CD4-positive, alpha-beta T cell treated with Interleukin-6 for 4 hours (primary cell): ENCODE measurements around the gene CDHR5.
"Not testable (repeated sequence)": the region's sequence is repeated elsewhere in the genome, so short reads cannot be mapped to it uniquely, and the experiment has no call there.

ENCODE experiments used
- DNase-seq: peaks from one replicate; pipeline ENCODE4 v3.0.0-alpha.2; 2020; ENCODE audit warnings: mixed read lengths

The CDHR5 gene, protein sequence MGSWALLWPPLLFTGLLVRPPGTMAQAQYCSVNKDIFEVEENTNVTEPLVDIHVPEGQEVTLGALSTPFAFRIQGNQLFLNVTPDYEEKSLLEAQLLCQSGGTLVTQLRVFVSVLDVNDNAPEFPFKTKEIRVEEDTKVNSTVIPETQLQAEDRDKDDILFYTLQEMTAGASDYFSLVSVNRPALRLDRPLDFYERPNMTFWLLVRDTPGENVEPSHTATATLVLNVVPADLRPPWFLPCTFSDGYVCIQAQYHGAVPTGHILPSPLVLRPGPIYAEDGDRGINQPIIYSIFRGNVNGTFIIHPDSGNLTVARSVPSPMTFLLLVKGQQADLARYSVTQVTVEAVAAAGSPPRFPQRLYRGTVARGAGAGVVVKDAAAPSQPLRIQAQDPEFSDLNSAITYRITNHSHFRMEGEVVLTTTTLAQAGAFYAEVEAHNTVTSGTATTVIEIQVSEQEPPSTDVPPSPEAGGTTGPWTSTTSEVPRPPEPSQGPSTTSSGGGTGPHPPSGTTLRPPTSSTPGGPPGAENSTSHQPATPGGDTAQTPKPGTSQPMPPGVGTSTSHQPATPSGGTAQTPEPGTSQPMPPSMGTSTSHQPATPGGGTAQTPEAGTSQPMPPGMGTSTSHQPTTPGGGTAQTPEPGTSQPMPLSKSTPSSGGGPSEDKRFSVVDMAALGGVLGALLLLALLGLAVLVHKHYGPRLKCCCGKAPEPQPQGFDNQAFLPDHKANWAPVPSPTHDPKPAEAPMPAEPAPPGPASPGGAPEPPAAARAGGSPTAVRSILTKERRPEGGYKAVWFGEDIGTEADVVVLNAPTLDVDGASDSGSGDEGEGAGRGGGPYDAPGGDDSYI

DNA sequence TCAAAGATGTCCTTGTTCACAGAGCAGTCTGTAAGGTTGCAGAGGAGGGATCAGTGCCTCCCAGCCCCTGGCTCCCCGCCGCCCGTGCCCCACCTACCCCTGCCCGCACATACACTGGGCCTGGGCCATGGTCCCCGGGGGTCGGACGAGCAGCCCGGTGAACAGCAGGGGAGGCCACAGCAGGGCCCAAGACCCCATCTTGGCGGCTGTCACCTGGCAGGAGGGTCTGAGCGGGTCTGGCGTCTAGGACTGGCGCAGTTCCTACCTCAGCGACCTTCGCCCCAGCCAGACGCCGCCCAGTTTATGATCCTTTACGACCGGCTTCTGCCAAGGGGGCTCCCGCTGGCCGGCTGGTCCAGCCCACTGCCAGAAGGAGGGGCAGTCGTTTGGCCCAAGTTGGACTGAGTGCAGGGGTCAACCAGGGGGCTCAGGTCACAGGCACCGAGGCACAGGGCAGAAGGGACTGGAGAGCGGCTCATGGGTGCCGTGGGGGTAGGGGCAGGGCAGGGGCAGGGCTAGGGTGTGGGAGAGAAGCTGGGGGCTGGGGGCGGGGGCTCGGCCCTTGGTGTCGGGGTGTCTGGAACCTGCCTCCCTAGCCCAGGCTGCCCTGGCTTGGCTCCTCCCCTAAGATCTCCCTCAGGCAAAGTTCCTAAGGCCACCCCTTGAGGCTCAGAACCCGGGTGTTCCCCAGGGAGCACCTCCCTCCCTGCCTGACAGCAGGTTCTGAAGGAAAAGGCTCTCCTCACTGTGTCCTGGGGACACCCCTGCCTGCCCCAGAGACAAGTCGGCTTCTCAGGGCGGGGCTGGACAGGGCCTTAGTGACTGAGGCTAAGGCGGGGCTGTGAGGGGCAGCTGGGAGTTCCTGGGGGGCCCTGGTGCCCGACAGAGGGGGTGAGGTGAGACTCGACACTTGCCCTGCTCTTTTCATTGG is at the start of gene CDHR5:
Gene CDHR5 (minus strand): TSS at position 251 of the 931 bp plus-strand sequence. CDS start 53 bp downstream, at position 198.
- no peak for DNase-seq

DNA sequence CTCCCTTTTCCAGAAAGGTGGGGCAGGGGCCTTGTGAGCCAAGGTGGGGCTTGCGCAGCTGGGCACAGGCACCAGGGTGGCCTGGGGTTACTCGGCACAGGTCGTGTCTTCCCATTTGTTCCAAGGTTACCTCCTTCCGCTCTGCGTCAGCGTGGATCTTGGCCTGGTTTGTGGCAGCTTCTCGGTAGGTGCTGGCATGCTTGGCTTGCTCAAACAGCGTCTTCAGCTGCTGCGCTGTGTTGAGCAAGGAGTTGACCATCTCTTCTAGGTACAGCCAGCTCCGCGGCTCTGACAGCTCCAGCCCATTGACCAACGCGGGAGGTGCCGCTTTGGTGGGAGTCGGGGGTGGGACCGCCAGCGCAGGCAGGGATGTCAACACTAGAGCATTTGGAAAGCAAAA is 49.7 kb upstream of the CDHR5 start:
- no peak for DNase-seq

DNA sequence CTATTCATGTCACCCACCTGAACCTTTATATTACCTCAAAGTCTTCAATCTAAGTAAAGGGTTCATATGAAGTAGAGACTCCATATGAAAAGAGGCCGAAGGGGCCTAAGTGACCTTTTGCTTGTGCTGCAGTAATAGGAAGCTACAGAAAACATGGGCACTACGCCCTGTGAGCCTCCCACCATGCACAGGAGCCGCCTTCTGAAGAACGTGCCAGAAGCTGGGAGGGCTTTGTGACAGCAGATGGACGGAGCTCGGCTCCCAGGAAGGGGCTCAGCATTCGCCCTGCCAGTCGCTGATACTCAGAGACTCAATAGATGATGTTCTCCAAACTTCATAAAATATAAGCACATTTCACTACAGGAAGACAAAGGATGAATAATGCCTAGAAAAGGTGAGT is 49.1 kb upstream of the CDHR5 start:
- no peak for DNase-seq

- no peak for DNase-seq
These were observed 41.0 kb upstream of the CDHR5 start for GRCh38 chr11:665704-666281.

GRCh38 chr11:665062-665703 is 40.4 kb upstream of the CDHR5 start:
- DNase-seq = no peak

DNA sequence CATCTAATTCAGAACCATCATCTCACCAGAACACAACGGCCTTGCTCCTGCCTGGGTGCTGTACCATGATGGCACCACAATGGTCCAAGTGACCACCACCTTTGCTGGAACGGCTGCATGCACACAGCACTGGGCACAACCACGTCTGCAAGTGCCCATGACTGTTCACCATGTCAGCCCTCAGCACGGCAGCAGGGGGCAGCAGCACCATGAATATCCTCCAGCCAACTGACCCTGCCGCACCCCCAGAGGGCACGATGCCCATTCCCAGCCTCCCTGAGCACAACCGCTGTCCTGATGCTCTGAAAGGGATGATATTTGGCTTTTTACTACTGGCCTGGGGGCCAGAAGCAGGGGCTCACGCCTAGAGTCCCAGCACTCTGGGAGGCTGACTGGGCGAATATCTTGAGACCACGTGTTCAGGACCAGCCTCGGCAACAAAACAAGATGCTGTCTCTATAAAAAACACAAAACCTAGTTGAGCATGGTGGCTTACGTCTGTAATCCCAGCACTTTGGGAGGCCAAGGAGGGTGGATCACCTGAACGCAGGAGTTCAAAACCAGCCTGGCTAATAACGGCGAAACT is 38.0 kb upstream of the CDHR5 start:
- peak; percentile 57 for DNase-seq

- no peak for DNase-seq
These were observed 36.1 kb upstream of the CDHR5 start for GRCh38 chr11:660681-661444.

- no peak for DNase-seq
These were observed 35.5 kb upstream of the CDHR5 start for GRCh38 chr11:660281-660680.

- DNase-seq = no peak
These were observed 34.9 kb upstream of the CDHR5 start for GRCh38 chr11:659532-660085.

GRCh38 chr11:657691-658126 is 33.0 kb upstream of the CDHR5 start:
- no peak for DNase-seq

- DNase-seq = no peak
These were observed 32.1 kb upstream of the CDHR5 start for GRCh38 chr11:656866-657265.

DNA sequence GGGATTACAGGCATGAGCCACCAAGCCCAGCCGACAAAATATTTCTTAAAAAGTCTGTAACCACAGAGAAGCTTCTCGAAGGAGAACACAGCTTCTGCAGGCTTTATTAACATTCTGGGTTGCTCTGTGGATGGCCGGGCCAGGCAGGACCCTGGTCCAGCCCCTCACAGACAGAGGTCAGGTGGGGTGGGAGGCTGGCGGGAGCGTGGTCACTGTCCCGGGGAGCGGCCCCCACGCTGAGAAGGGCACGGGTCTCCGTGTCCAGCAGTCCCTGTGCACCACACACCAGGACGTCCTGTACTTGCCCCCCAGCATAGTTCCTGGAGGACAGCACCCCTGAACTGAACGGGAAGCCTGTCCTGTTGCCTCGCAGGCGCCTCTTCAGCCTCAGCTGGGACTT is 31.7 kb upstream of the CDHR5 start:
- DNase-seq = no peak

DNA sequence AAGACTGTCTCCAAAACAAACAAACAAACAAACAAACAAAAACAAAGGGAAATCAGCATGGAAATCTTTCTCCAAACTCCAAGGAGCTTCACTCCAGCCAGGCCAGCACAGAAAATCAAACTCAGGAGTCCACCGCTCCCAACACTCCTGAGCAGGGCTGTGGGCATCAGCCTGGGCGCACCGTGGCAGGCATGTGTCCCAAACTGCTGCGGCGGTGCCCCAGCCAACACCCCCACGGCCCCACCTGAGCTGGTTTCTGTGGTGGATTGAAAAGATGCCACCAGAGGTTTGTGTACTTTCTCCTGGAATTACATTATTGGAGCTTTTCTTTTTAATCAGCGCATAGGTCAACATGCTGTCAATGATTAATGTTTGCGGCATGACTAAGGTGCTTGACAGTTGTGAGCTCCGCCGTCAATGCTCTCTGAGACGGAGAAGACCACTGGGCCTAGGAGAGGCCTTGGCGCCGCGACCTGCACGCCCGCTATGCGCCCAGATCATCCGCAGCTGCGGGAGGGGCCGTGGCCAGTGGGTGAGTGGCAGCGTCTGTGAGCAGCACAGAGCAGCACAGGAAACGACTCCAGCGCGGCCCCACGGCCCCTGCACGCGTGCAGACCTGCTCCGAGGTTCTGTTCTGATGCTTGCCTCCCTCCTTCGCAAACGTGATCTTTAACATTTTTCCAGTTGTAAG is 30.4 kb upstream of the CDHR5 start:
- no peak for DNase-seq

DNA sequence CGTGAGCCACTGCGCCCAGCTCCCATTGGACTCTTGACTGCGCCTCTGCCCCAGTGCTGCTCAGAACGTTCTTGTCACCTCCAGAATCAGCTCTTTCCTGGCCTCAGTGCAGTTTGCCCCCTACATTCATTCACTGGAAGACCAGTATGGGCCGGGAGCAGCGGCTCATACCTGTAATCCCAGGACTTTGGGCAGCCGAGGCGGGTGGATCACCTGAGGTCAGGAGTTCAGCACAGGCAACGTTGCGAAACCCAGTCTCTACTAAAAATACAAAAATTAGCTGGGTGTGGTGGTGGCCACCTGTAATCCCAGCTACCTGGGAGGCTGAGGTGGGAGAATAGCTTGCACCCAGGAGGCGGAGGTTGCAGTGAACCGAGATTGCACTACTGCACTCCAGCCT is 29.7 kb upstream of the CDHR5 start:
- DNase-seq = not testable (repeated sequence)

DNA sequence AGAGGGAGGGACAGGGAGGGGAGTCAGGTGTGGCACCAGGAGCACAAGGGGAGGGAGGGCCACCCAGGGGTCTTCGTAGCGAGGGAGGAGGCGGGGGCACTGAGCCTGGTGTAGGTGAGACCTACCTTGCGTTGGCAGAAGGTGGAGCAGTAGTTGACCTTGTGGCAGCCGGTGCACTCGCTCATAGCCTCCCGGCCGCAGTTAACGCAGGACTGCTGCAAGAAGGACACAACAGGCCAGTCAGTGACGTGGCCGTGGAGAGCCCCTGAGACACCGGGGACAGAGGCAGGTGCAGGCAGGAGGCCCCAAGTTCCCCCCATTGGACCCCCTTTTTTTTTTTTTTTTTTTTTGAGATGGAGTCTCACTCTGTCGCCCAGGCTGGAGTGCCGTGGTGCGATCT is 29.1 kb upstream of the CDHR5 start:
- DNase-seq = no peak

DNA sequence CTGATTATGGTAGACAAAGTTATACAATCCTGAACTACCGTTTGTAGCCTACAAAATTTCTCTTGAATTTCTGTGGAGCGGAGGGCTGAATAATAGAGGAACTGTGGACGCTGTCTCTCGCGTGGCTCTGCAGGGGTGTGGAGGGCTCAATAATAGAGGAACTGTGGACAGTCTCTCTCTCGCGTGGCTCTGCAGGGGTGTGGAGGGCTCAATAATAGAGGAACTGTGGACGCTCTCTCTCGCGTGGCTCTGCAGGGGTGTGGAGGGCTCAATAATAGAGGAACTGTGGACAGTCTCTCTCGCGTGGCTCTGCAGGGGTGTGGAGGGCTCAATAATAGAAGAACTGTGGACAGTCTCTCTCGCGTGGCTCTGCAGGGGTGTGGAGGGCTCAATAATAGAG is 28.4 kb upstream of the CDHR5 start:
- not testable (repeated sequence) for DNase-seq

DNA sequence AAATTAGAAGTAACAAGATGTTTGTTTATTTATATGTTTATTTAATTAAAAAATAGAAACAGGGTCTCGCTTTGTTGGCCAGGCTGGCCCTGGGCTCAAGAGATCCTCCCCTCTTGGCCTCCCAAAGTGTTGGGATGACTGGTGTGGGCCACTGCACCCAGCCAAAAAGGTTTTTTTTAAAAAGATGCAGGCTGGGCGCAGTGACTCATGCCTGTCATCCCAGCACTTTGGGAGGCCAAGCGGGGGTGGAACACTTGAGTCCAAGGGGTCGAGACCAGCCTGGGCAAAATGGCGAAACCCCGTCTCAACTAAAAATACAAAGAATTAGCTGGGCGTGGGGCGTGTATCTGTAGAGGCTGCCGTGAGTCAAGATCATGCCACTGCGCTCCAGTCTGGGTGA is 25.7 kb upstream of the CDHR5 start:
- no peak for DNase-seq

- DNase-seq = not testable (repeated sequence)
These were observed 23.0 kb upstream of the CDHR5 start for GRCh38 chr11:647672-648158.

DNA sequence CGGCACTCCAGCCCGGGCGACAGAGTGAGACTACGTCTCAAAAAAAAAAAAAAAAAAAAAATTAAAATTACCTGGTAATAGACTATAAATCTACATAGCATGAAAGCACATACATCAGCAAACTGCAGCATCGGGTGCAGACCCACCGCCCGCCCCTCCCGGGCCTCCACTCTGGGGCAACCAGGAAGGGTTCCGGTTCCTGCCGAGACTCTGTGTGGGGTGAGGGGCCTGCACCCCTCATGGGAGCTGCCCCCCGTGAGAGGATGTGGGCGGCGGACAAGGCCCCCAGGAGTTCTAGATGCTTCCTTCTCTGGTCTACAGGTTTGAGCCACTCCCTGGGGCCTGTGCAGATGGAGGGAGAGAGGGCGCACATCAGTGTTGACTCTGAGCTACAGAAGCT is 21.5 kb upstream of the CDHR5 start:
- DNase-seq = no peak

DNA sequence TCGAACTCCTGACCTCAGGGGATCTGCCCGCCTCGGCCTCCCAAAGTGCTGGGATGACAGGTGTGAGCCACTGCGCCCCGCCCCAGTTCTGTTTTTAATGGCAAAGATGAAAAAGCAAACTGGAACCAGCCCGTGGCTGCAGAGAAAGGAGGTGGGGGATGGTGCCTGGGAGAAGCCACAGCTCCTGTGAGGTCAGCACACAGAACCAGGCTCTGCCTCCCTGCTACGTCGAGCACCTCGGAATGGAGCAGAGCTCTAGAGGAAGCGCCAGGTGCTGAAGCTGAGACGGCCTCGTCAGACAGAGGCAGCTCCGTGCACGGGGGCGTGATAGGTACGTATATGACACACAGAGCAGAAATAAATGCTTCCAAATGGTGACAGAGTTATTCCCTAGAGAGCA is 20.8 kb upstream of the CDHR5 start:
- DNase-seq = no peak
